ENCODE results near the gene SPATA18.
"Not testable (repeated sequence)": the region's sequence is repeated elsewhere in the genome, so short reads cannot be mapped to it uniquely, and the experiment has no call there.

The SPATA18 gene

DNA sequence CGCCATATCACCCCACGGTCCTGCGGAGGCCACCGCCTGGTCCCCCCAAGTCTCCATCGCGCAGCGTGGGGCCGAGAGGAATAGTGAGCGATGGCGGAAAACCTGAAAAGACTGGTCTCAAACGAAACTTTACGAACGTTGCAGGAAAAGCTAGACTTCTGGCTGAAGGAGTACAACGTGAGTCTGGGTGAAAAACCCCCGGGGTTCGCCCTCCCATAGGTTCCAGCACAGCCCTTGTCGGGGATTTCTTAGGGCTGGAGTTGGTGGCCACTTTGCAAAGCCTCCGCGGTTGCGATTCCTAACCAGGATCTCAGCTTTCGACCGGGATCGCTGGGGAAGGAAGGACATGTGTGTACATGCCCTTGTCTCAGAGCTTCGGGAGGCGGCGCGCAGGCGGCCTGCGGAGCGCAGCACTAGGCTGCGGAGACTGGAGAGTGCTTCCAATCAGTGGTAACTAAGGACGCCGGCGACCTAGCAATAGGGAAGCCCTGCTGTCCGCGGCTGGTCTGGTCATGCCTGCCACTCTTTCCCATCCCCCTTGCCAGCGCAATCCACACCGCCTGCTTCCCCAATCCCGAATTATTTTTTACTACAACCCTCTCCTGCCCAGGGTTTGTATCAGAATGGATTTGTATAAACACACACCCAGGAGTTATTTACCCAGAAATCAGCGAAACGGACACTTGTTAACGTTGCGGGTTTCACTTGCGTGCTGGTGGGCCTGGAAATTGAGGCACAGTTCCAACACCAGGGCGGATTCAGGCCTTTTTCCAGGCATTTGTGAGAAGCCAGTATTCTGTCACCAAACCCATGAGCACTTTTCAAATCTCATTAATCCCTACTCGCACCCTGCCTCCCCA, 741 bp downstream of the SPATA18 start:
- no peak for ATAC-seq

DNA sequence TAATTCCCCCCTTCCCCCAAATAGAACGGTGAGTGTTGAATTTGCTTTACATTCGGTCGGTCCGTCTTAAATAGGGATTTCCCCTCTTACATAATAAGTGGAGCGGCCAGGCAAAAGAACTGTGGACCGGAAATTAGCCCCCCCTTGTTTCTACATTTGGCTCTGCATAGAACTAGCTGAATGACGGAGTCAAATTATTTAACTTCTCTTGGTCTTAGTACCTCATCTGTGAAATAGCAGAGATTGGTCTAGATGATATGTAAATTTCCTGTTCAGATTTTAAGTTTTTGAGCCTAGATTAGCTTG, 1.3 kb downstream of the SPATA18 start:
- ATAC-seq, result peak in 1 of 2 donors; percentile 17

DNA sequence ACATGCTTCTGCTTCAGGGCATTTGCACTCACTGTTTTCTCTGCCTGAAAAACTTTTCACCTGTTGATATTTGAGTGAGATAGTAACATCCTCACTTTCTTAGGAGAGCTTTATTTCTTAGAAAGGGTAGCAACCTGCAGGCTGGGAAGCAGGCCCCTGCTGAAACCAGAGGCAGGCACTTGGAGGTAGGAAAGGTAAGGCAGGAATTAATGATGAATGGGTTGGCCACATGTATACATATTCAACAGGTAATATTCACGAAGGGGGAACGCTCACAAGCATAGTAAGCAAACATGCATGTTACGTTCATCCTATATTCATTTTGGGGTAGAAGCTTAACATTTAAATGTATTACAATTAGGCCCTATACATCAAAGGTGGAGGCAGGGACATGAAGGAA, 3.1 kb downstream of the SPATA18 start:
- no peak for ATAC-seq

DNA sequence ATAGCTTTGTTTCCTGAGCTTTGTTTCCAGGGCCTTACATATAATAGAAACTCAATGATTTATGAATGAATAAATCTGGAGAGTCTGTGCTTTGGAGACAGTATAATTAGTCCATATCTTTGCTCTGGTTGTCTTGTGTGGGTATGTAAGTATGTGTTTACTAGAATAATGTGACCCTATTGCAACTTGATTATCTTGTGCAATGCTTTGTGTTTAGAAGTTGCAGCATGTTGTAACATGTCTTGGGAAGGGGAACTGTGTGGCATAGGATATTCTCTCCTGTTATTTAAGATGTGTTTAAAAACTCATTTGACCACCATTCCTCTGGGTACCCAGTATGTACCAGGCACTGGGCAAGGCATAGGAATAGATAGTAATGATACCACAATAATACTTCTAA, 6.1 kb downstream of the SPATA18 start:
- no peak for ATAC-seq

DNA sequence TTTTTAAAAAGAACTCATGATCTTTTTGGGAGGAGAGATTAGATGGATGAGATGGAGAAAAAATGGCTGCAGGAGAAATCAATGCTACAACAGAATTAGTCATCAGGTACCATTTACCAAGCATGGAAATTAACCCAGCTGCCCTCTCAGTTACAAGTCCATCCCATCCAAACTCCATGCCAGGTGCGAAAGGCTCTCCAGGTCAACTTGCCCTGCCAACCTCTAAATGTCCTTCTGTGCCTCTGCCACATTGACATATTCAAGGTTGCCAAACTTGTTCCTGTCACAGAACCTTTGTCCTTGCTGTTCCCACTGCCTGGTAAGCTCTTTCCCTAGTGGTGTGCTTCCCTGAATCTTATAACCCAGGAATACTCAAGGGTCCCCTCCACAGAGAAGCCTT, 7.2 kb downstream of the SPATA18 start:
- ATAC-seq, result no peak

DNA sequence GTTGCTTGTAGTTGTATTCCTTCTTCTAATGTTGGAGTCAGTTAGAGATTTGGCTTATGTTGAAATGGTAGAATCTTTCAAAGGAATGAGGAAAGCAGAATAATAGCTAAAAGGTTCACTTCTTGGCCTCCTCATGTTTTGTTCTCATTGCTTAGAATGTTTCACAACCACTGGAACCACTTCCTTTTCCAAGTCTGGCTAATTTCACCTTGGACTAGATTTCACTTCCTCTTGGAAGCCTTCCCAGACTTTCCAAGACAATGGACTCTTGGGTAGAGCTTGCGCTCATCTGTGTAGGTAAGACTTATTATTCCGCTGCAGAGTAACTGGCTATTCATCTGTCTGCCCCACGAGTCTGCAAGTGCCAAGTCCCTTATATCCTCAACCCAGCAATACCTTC, 8.3 kb downstream of the SPATA18 start:
- no peak for ATAC-seq

DNA sequence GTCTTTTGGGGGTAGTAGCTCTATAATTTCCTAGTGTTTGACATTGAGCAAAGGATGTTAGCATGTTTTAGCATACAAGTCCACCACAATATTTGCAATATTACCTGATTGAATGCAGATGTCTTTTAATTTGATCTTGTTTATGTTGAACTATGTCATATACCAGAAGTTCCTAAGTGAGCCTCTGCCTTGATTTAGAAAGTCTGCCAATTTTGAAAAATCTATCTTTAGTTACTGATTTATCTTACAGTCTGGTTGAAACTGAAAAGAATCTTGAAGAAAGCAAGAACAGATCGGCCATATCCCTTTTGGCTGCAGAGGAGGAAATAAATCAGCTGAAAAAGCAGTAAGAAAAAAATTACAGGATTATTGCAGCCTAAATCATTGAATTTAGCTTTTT, 18.5 kb downstream of the SPATA18 start:
- ATAC-seq, result no peak

DNA sequence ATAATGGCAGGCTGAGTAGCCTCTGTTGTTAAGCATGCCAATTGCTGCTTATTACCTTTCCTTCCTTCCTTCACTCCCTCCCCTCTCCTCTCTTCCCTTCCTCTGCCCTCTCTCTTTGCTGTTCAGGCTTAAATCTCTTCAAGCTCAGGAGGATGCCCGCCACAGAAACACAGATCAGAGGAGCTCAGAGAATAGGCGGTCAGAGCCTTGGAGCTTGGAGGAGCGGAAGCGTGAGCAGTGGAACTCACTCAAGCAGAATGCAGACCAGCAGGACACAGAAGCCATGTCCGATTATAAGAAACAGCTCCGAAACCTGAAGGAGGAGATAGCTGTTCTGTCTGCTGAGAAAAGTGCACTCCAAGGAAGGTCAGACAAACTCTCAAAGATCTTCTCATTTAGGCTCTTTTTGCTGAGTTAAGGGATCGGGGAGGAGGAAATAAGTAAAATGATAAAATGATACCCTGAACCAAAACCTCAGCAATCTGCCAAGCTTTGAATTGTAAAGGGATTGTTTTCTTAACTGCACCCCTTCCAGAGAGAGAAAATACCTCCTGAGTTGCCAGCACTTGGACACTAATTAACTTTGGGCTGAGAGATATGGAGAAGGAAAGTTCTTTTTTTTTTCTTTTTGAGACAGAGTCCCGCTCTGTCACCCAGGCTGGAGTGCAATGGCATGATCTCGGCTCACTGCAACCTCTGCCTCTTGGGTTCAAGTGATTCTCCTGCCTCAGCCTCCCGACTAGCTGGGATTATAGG, 20.9 kb downstream of the SPATA18 start:
- ATAC-seq, result no peak

DNA sequence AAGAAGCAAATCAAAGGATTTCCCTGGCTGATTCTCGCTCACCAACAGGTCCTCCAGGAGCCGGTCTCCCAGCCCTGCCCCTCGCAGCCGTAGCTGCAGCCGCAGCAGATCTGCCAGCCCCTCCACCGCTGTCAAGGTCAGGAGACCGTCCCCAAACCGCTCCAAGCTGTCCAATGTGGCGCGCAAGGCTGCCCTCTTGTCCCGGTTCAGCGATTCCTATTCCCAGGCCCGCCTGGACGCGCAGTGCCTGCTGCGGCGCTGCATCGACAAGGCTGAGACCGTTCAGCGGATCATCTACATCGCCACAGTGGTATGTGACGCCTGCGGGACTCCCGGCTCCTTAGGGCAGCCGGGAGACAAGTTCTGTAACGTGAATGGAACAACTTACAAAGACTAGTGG, 25.6 kb downstream of the SPATA18 start:
- no peak for ATAC-seq

DNA sequence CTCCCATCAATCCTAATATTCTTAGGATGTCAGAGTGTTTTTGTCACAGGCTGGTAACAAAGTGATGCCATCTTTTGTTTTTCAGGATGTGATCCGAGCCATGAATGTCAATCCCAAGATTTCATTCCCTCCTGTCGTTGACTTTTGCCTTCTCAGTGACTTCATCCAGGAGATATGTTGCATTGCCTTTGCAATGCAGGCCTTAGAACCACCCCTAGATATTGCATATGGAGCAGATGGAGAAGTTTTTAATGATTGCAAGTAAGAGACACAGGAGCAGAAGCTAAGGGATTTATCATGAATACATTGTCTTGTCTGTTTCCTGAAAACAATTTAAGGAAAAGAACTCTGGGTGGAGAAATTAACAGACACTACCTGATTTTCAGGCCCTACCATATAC, 28.6 kb downstream of the SPATA18 start:
- ATAC-seq, result no peak

DNA sequence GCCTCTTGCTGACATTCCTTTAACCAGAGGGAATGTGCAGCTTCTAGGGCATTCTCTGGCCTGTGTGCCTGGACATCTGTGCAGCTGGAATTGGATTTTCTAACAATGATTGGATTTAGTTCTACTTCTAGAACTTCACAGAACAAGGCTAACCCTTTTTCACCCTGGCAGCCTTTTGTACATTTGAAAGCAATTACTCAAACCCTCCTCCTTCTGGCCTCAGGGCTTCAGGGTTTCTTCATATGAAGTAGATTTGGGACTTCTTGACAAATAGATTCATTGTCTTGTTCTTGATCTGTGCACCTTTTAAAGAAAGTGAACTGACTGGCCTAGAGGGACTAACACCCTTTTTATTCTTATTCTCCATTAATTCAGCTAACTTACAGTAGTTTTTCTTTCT, 30.1 kb downstream of the SPATA18 start:
- no peak for ATAC-seq

DNA sequence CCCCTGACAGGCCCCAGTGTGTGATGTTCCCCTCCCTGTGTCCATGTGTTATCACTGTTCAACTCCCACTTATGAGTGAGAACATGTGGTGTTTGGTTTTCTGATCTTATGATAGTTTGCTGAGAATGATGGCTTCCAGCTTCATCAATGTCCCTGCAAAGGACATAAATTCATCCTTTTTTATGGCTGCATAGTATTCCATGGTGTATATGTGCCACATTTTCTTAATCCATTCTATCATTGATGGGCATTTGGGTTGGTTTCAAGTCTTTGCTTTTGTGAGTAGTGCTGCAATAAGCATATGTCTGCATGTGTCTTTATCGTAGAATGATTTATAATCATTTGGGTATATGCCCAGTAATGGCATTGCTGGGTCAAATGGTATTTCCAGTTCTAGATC, 35.3 kb downstream of the SPATA18 start:
- not testable (repeated sequence) for ATAC-seq

DNA sequence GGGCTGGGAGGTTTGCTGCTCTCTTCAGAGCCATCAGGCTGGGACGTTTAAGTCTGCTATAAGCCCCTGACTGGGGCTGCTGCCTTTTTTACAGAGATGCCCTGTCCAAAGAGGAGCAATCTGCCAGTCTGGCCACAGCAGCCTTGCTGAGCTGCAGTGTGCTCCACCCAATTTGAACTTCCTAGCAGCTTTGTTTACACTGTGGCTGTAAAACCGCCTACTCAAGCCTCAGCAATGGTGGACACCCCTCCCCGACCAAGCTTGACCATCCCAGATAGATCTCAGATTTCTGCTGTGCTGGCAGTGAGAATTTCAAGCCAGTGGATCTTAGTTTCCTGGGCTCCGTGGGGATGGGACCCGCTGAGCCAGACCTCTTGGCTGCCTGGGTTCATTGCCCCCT, 40.7 kb downstream of the SPATA18 start:
- no peak for ATAC-seq

DNA sequence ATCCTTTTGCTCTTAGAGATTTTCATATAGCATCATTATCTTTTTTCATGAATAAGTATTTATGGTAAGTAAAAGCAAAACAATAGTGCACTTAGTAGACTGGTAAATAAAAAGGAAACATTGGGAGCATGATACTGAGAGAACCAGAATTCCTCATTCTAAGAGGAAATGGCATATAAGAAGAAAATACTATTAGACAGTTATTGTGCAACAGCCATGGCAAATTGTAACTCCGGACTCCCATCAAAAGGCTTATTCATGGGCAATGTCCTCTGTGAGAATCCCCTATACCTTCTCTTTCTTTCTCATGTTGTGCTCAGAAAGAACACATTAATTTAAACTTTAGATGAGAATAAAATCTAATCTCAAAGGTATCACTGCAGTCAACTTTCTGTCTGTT, 42.4 kb downstream of the SPATA18 start:
- no peak for ATAC-seq

DNA sequence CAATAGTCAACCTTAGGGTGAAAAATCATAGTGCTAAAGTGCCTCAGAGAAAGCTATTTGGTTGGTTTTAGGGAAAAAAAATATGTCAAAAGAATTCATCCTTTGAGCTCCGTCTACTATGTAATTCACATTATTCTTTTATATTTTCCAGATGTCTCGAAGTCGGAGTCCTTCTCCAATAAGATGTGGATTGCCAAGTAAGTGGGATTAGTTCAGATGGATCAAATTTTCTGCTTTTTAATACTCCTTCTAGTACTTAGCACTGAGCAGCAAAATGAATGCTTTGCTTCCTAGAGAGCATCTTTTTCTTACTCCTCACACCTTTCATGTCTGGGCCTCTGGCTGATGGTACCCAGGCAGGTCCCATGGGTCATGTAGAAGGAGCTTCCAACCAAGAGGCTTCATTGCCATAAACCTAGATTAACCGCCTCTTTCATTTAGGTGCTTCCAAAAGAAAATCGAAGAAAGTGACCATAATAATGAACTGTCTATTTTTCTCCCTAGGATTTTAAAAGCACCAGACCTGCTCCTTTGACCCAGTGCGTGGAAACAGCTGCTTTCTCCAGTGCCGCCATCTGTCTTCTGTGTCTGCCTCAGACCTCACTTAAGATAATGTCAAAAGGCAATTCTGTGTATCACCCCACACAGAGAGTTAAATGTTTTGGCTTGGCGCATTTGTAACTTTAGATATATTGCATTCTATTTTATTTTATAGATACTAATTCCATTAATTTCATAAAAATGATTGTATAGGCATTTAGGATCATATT, 43.5 kb downstream of the SPATA18 start:
- ATAC-seq, result no peak

DNA sequence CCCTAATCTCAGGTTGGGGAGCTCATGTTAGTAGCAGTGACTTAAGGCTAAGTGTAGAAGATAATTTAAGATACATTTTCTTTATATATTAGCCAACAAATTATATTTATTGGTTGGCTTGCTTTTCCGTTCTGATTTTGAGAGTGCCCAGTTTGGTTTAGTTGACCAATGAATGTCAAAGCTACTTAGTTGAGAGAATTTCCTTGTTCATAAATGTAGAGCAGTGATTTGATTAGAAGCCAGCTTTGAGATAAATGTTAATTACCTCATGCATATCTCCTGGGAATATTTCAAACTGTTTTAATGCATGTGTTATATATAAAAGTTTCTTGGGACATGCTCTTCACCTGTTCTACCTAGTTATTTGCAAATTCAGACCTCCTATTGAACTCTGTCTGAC, 44.3 kb downstream of the SPATA18 start:
- ATAC-seq, result no peak

DNA sequence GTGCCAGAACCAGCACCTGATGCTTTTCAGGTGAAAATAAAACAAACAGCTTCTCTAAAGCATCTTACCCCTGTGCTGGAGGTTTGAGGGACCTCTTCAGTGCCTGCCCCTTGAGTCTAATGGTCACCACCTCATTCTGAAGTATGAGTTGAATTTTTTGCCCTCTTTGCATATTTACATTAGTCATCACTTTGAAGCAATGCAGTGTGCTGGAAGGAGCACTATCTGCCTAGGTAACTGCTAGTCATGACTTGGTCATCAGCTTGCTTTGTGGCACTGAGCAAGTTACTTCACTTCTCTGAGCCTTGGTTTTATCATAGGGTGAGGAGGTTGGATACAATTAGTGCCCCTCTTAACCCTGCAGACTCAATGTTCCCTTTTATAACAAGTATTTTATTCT, 44.9 kb downstream of the SPATA18 start:
- no peak for ATAC-seq

DNA sequence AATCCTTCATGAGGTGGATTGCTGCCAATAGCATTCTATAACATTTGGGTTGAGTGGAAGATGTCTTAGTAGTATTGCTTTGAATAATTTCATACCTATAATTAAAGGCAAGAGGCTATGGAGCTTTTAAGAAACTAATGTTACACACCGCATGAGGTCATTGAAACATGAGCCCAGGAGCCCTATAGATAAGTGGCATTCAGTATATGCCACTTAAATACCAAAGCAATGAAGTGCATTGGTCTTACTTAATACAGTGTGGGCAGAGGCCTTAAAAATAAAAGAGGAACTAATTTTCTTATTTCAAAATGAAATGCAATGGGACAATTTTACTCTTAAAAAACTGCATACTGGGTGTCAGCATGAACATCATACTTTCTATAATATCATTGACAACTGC, 47.5 kb downstream of the SPATA18 start:
- ATAC-seq, result no peak

DNA sequence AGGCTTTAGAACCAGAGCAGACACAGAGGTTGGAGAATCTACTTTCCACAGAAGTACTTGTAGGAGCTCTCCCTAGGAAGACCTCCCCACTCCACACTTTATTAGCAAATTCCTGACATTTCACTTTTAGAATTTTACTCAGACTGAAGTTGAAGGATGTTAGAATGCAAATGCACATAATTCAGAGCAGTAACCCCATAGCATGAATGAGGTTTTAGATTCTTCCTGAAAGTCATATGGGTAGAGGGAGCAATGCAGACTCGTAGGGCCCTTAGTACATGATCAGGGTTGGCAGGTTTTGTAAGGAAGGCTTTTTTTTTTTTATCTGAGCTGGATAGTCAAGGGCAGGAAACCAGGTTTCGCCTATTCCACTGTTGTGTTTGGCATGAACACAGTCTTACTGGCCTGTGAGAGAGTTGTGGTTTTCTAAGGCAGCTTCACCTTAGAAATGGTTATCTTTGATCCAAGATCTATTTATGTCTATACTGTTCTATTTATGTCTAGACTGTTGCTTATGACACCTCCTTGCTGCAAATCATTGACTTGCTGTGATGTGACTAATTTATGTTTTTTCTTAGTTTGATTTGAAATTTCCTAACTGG, 48.9 kb downstream of the SPATA18 start:
- ATAC-seq, result no peak

DNA sequence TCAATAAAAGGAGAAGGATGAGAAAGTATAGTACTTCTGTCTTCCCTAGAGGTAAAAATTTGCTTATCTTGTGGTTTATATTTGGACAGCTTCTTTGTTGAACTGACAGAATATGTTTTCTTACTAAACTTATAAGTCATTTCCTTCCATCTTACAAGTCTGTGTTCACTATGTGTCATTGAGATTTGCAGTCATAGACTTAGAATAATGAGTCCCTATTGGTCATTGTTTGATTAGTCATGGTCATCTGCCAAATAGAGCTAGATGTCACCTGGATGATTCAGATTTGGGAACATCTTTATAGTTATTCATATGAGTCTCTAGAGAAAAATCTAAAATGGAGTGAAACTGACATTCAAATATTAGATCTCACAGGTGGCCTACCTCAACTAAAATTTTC, 51.5 kb downstream of the SPATA18 start:
- ATAC-seq, result no peak

DNA sequence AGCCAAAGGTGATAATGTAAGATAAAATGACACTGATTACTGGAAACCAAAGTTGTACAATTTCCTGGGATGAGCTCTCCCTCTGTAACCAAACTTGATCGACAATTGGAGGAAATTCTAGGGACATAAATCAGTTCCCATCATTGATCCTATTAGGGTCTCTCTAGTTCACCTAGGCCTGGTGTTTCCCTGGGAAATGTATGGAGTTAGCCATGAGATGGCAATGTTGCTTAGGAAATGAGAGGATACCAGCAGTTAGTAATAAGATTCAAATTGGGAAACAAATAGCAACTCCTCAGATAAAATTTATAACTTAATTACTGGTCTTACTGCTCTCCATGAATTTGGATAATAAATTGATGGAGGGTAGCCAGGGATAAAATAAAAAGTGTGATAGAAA, 52.2 kb downstream of the SPATA18 start:
- ATAC-seq, result no peak

DNA sequence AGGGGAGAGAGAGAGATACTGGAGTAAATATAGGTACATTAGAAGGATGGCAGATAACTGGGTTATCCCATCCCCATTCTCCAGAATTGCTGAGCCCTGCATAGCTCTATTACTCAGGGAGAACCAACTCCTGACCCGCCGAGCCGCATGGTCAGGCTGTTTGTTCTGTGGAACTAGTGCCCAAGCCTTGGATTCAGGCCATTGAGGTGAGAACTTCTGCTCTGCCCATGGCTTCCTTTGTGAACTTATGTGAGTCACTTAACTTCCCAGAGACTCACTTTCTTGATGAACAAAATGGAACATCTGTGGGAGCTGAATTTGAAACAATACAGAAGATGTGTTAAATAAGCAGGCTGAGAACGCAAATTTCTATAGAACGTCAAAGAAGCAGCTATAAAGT, 54.2 kb downstream of the SPATA18 start:
- ATAC-seq, result no peak

DNA sequence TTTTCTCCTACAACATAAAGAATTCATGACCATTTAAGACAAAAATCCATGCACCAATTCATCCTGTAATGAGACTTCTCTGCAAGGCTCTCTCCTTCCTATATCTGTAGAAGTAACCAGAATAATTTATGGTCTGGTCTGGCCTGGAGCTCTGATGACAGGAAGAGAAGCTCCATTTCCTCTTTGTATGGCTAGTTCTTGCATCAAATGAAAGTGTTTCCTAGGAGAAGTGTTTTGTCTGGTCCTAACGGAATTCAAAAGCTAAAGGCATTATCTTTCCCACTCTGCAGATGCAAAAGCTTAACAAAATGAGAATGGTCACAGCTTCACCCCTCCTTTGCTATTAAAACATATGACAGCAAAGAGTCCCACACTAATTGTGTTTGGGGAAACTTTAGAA, 55.1 kb downstream of the SPATA18 start:
- no peak for ATAC-seq

Data from activated CD4-positive, CD25-positive, alpha-beta regulatory T cell treated with anti-CD3 and anti-CD28 coated beads, Interleukin-2, amount 50 U/mL, for 24 hours (primary cell).